Measurements from ENCODE around the gene MTCH1. TPM values are rescaled to one million over a fixed set of nuclear protein-coding genes. Genes with fewer than 3 reads are reported as not detected.

Gene MTCH1
- total RNA-seq, 1 experiment from 2014 or later, result 204 TPM

GRCh38 chr6:36924131-36924530 lies 61.9 kb downstream of the MTCH1 start:
- no peak for ATAC-seq
- H3K27ac Mint-ChIP-seq, result no peak overlapping the region

More at GRCh38 chr6:36924131-36924530, 61.9 kb downstream of the MTCH1 start:
- H3K36me3 Mint-ChIP-seq, result no peaks in the 10 kb centered on the region
- no peaks in the 10 kb centered on the region for H3K9me3 Mint-ChIP-seq
- ChIA-PET CTCF (interaction anchor here (0.8 to 1.1 kb wide), 3 partner anchors 10 to 94 kb away, joined by 3 to 4 read pairs (median 3); no protein-coding TSS in a partner anchor), POLR2A (no interaction called here)
- no peak overlapping the region for H3K4me3 Mint-ChIP-seq
- no peak for DNase-seq (ENCODE audit: low spot score)
- no peaks in the 10 kb centered on the region for H3K4me1 Mint-ChIP-seq
- no peaks in the 10 kb centered on the region for H3K27me3 Mint-ChIP-seq (ENCODE audit: low read depth)
- TF ChIP-seq, protein P1, sequence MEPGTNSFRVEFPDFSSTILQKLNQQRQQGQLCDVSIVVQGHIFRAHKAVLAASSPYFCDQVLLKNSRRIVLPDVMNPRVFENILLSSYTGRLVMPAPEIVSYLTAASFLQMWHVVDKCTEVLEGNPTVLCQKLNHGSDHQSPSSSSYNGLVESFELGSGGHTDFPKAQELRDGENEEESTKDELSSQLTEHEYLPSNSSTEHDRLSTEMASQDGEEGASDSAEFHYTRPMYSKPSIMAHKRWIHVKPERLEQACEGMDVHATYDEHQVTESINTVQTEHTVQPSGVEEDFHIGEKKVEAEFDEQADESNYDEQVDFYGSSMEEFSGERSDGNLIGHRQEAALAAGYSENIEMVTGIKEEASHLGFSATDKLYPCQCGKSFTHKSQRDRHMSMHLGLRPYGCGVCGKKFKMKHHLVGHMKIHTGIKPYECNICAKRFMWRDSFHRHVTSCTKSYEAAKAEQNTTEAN (CRISPR knock-in tag; IDR thresholded peaks at IDR 0.05), result no peak
- TF ChIP-seq, protein P2, sequence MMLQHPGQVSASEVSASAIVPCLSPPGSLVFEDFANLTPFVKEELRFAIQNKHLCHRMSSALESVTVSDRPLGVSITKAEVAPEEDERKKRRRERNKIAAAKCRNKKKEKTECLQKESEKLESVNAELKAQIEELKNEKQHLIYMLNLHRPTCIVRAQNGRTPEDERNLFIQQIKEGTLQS (CRISPR knock-in tag; conservative IDR thresholded peaks at IDR 0.05), result no peak
- TF ChIP-seq PRRX2 (CRISPR knock-in tag; IDR thresholded peaks at IDR 0.05), result no peak
- TF ChIP-seq TP53 (CRISPR knock-in tag; IDR thresholded peaks at IDR 0.05), result no peak
- no peak for TF ChIP-seq USF2 (CRISPR knock-in tag; IDR thresholded peaks at IDR 0.05)
- TF ChIP-seq, protein P3, sequence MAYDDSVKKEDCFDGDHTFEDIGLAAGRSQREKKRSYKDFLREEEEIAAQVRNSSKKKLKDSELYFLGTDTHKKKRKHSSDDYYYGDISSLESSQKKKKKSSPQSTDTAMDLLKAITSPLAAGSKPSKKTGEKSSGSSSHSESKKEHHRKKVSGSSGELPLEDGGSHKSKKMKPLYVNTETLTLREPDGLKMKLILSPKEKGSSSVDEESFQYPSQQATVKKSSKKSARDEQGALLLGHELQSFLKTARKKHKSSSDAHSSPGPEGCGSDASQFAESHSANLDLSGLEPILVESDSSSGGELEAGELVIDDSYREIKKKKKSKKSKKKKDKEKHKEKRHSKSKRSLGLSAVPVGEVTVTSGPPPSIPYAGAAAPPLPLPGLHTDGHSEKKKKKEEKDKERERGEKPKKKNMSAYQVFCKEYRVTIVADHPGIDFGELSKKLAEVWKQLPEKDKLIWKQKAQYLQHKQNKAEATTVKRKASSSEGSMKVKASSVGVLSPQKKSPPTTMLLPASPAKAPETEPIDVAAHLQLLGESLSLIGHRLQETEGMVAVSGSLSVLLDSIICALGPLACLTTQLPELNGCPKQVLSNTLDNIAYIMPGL (CRISPR knock-in tag; IDR thresholded peaks at IDR 0.05), result no peak
- TF ChIP-seq MYBL2 (CRISPR knock-in tag; IDR thresholded peaks at IDR 0.05), result no peak
- no peak for TF ChIP-seq FOXK1 (CRISPR knock-in tag; IDR thresholded peaks at IDR 0.05)
- TF ChIP-seq ETV6 (CRISPR knock-in tag; IDR thresholded peaks at IDR 0.05), result no peak
- TF ChIP-seq NR2C2 (CRISPR knock-in tag; IDR thresholded peaks at IDR 0.05), result no peak
- no peak for TF ChIP-seq EMX1 (CRISPR knock-in tag; IDR thresholded peaks at IDR 0.05)
- TF ChIP-seq ZBTB21 (CRISPR knock-in tag; IDR thresholded peaks at IDR 0.05; ENCODE audit: borderline replicate concordance), result no peak
- TF ChIP-seq, protein P4, sequence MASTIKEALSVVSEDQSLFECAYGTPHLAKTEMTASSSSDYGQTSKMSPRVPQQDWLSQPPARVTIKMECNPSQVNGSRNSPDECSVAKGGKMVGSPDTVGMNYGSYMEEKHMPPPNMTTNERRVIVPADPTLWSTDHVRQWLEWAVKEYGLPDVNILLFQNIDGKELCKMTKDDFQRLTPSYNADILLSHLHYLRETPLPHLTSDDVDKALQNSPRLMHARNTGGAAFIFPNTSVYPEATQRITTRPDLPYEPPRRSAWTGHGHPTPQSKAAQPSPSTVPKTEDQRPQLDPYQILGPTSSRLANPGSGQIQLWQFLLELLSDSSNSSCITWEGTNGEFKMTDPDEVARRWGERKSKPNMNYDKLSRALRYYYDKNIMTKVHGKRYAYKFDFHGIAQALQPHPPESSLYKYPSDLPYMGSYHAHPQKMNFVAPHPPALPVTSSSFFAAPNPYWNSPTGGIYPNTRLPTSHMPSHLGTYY (CRISPR knock-in tag; IDR thresholded peaks at IDR 0.05), result no peak
- TF ChIP-seq, protein P5, sequence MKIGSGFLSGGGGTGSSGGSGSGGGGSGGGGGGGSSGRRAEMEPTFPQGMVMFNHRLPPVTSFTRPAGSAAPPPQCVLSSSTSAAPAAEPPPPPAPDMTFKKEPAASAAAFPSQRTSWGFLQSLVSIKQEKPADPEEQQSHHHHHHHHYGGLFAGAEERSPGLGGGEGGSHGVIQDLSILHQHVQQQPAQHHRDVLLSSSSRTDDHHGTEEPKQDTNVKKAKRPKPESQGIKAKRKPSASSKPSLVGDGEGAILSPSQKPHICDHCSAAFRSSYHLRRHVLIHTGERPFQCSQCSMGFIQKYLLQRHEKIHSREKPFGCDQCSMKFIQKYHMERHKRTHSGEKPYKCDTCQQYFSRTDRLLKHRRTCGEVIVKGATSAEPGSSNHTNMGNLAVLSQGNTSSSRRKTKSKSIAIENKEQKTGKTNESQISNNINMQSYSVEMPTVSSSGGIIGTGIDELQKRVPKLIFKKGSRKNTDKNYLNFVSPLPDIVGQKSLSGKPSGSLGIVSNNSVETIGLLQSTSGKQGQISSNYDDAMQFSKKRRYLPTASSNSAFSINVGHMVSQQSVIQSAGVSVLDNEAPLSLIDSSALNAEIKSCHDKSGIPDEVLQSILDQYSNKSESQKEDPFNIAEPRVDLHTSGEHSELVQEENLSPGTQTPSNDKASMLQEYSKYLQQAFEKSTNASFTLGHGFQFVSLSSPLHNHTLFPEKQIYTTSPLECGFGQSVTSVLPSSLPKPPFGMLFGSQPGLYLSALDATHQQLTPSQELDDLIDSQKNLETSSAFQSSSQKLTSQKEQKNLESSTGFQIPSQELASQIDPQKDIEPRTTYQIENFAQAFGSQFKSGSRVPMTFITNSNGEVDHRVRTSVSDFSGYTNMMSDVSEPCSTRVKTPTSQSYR (CRISPR knock-in tag; IDR thresholded peaks at IDR 0.05), result no peak
- no peak for TF ChIP-seq E2F1 (CRISPR knock-in tag; IDR thresholded peaks at IDR 0.05)
- TF ChIP-seq CREM (CRISPR knock-in tag; IDR thresholded peaks at IDR 0.05), result no peak
- TF ChIP-seq, protein P6, sequence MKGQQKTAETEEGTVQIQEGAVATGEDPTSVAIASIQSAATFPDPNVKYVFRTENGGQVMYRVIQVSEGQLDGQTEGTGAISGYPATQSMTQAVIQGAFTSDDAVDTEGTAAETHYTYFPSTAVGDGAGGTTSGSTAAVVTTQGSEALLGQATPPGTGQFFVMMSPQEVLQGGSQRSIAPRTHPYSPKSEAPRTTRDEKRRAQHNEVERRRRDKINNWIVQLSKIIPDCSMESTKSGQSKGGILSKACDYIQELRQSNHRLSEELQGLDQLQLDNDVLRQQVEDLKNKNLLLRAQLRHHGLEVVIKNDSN (CRISPR knock-in tag; IDR thresholded peaks at IDR 0.05), result no peak
- no peak for TF ChIP-seq SMAD4 (CRISPR knock-in tag; IDR thresholded peaks at IDR 0.05)
